Measurements from ENCODE around the gene SHISA4.

SHISA4 gene

DNA sequence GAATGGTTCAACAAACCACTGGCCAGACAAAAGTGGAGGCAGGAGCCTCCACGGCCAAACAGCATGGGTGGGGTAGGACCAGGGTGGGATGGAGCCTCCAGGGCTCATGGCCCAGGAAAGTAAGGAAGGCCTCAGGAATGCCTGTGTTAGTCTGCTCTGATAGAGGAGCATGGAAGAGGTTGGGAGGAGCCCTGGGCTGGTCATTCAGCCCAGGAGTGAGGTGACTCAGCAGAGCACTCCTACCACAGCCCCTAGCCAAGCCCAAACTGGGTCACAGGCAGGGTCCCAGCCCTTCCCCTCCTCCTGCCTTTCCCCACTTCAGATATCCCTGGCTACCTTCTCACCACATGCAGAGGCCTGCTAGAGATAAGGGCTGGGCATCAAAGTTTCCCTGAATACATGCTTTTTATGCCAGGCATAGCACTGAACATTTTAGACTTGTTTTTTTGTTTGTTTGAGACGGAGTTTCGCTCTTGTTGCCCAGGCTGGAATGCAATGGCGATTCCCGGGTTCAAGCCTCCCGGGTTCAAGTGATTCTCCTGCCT lies 3.1 kb upstream of the SHISA4 start:
- H3K27me3 ChIP-seq (ENCODE audit: insufficient read depth, low read length), result peaks cover 30% of the 10 kb centered on the region

GRCh38 chr1:201886103-201886885 lies 2.4 kb upstream of the SHISA4 start:
- H3K27me3 ChIP-seq (ENCODE audit: insufficient read depth, low read length), result peaks cover 33% of the 10 kb centered on the region
- H3K36me3 ChIP-seq (ENCODE audit: insufficient read depth, low read length), result no peaks in the 10 kb centered on the region
- no peak overlapping the region for H2AFZ ChIP-seq (ENCODE audit: low read depth, low read length)
- H3K4me1 ChIP-seq (ENCODE audit: insufficient read depth, low read length), result peaks cover 12% of the 10 kb centered on the region
- no peaks in the 10 kb centered on the region for H3K9me3 ChIP-seq (ENCODE audit: low read length)
- H3K4me3 ChIP-seq (ENCODE audit: low read length), result no peak overlapping the region

More for the DNA sequence above, 3.1 kb upstream of the SHISA4 start:
- H2AFZ ChIP-seq (ENCODE audit: low read depth, low read length), result no peak overlapping the region
- H3K4me3 ChIP-seq (ENCODE audit: low read length), result no peak overlapping the region
- H3K9me3 ChIP-seq (ENCODE audit: low read length), result no peaks in the 10 kb centered on the region
- H3K36me3 ChIP-seq (ENCODE audit: insufficient read depth, low read length), result no peaks in the 10 kb centered on the region
- peaks cover 12% of the 10 kb centered on the region for H3K4me1 ChIP-seq (ENCODE audit: insufficient read depth, low read length)

DNA sequence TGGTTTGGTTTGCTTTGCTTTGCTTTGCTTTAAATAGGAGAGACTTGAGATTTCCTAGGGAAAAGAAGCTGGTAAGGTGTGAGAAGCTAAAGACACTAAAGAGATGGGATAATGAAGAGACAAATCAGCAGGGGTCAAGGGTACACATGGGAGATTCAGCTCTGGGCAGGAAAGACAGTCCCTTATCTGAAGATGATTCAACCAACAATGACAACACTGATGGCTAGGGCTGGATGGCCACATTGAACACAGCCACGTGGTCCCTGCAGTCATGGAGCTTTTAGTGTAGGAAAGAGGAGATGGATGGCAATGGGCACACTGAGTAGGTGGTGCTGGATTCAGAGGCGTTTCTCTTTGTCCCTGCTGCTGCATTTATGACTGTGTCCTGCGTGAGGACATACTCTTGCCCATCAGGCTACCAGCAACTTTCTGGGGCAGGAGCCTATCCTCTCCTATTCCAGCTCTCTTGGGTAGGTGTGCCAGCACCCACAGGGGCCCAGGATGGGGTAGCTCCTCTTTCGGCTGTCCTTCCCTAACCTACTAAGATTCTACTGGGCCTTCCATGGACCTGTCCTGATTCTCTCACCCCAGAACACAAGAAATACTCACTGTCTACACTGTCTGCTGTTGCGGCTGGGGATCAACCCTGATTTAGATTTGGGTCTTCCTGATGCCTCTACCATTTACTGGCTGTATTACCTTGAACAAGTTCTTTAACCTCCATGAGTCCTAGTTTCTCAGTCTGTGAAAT lies 1.4 kb upstream of the SHISA4 start:
- no peaks in the 10 kb centered on the region for H3K9me3 ChIP-seq (ENCODE audit: low read length)
- H3K4me1 ChIP-seq (ENCODE audit: insufficient read depth, low read length), result peaks cover 12% of the 10 kb centered on the region
- no peaks in the 10 kb centered on the region for H3K36me3 ChIP-seq (ENCODE audit: insufficient read depth, low read length)
- peaks cover 33% of the 10 kb centered on the region for H3K27me3 ChIP-seq (ENCODE audit: insufficient read depth, low read length)
- no peak overlapping the region for H2AFZ ChIP-seq (ENCODE audit: low read depth, low read length)
- no peak overlapping the region for H3K4me3 ChIP-seq (ENCODE audit: low read length)

DNA sequence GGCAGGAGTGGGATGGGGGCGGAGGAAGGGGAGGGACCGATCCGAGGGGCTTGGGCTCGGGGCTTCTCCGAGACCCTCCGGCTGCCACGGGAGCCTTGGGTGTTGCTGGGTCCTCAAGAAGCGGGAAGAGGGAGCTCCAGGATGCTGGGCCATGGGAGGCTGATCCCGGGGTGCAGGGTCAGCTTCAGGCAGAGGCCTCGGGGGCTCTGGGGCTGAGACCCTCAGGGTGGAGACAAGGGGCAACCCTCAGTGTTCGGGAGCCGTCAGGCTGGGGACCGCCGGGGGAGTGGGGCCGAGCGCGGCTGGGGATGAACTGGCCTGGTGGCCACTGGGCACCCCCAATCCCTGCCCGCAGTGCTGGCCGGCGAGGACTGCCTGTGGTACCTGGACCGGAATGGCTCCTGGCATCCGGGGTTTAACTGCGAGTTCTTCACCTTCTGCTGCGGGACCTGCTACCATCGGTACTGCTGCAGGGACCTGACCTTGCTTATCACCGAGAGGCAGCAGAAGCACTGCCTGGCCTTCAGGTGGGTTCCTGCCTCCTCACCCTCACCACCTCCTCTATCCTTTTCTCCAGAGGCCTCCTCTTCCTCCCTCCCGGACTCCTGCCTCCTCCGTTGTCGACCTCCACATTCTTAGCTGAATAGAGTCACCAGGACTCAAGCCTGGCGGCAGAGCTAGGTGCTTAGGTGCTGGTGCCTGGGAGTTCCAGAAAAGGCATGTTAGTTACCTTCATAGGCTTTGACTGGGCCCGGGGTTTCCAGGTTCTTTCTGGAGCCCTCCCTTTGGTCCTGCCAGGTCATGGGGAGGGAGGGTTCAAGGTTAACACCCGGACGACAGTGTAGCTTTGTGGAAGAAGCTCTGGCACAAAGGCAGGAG lies 631 bp downstream of the SHISA4 start:
- Histone ChIP-seq H2AFZ (ENCODE audit: low read depth, low read length) (peak overlapping the region; percentile 96), H3K9me3 (ENCODE audit: low read length) (no peaks in the 10 kb centered on the region), H3K4me3 (ENCODE audit: low read length) (peak overlapping the region; percentile 43), H3K27me3 (ENCODE audit: insufficient read depth, low read length) (peaks cover 33% of the 10 kb centered on the region), H3K36me3 (ENCODE audit: insufficient read depth, low read length) (no peaks in the 10 kb centered on the region), H3K4me1 (ENCODE audit: insufficient read depth, low read length) (peaks cover 12% of the 10 kb centered on the region)

DNA sequence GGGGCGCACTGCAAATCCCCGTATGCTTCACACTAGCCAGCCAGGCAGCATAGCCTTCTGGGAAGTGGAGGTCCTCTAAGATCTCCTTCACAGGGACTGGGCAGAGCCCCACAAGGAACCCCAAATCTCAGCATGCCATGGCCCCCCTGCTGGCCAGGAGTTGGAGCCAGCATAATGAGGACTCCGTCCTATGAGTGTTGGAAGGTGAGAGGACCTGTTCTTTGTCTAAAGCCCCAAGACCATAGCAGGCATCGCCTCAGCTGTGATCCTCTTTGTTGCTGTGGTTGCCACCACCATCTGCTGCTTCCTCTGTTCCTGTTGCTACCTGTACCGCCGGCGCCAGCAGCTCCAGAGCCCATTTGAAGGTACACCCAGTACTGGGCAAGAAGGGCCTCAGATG lies 1.5 kb downstream of the SHISA4 start:
- H2AFZ ChIP-seq (ENCODE audit: low read depth, low read length), result no peak overlapping the region
- no peaks in the 10 kb centered on the region for H3K9me3 ChIP-seq (ENCODE audit: low read length)
- peaks cover 12% of the 10 kb centered on the region for H3K4me1 ChIP-seq (ENCODE audit: insufficient read depth, low read length)
- no peak overlapping the region for H3K4me3 ChIP-seq (ENCODE audit: low read length)
- H3K27me3 ChIP-seq (ENCODE audit: insufficient read depth, low read length), result peaks cover 36% of the 10 kb centered on the region
- H3K36me3 ChIP-seq (ENCODE audit: insufficient read depth, low read length), result no peaks in the 10 kb centered on the region

GRCh38 chr1:201890806-201891450 lies 2.2 kb downstream of the SHISA4 start:
- Histone ChIP-seq H2AFZ (ENCODE audit: low read depth, low read length) (no peak overlapping the region), H3K27me3 (ENCODE audit: insufficient read depth, low read length) (peaks cover 36% of the 10 kb centered on the region), H3K4me1 (ENCODE audit: insufficient read depth, low read length) (peaks cover 12% of the 10 kb centered on the region), H3K4me3 (ENCODE audit: low read length) (no peak overlapping the region), H3K9me3 (ENCODE audit: low read length) (no peaks in the 10 kb centered on the region), H3K36me3 (ENCODE audit: insufficient read depth, low read length) (no peaks in the 10 kb centered on the region)

GRCh38 chr1:201891451-201892045 lies 2.9 kb downstream of the SHISA4 start:
- Histone ChIP-seq H2AFZ (ENCODE audit: low read depth, low read length) (no peak overlapping the region), H3K9me3 (ENCODE audit: low read length) (no peaks in the 10 kb centered on the region), H3K27me3 (ENCODE audit: insufficient read depth, low read length) (peaks cover 36% of the 10 kb centered on the region), H3K4me3 (ENCODE audit: low read length) (no peak overlapping the region), H3K4me1 (ENCODE audit: insufficient read depth, low read length) (peaks cover 12% of the 10 kb centered on the region), H3K36me3 (ENCODE audit: insufficient read depth, low read length) (no peaks in the 10 kb centered on the region)

- peaks cover 12% of the 10 kb centered on the region for H3K4me1 ChIP-seq (ENCODE audit: insufficient read depth, low read length)
Observed at GRCh38 chr1:201892211-201892610, 3.5 kb downstream of the SHISA4 start.

GRCh38 chr1:201893431-201893830 lies 4.7 kb downstream of the SHISA4 start:
- peaks cover 9% of the 10 kb centered on the region for H3K4me1 ChIP-seq (ENCODE audit: insufficient read depth, low read length)
- H3K9me3 ChIP-seq (ENCODE audit: low read length), result no peaks in the 10 kb centered on the region
- no peak overlapping the region for H2AFZ ChIP-seq (ENCODE audit: low read depth, low read length)
- peaks cover 26% of the 10 kb centered on the region for H3K27me3 ChIP-seq (ENCODE audit: insufficient read depth, low read length)
- H3K36me3 ChIP-seq (ENCODE audit: insufficient read depth, low read length), result no peaks in the 10 kb centered on the region
- H3K4me3 ChIP-seq (ENCODE audit: low read length), result no peak overlapping the region

More at GRCh38 chr1:201892211-201892610, 3.5 kb downstream of the SHISA4 start:
- H2AFZ ChIP-seq (ENCODE audit: low read depth, low read length), result no peak overlapping the region
- no peaks in the 10 kb centered on the region for H3K9me3 ChIP-seq (ENCODE audit: low read length)
- no peaks in the 10 kb centered on the region for H3K36me3 ChIP-seq (ENCODE audit: insufficient read depth, low read length)
- no peak overlapping the region for H3K4me3 ChIP-seq (ENCODE audit: low read length)
- H3K27me3 ChIP-seq (ENCODE audit: insufficient read depth, low read length), result peaks cover 36% of the 10 kb centered on the region

GRCh38 chr1:201894343-201895119 lies 5.8 kb downstream of the SHISA4 start:
- Histone ChIP-seq H3K4me1 (ENCODE audit: insufficient read depth, low read length) (peaks cover under 1% of the 10 kb centered on the region), H3K36me3 (ENCODE audit: insufficient read depth, low read length) (no peaks in the 10 kb centered on the region), H3K27me3 (ENCODE audit: insufficient read depth, low read length) (peaks cover 16% of the 10 kb centered on the region), H2AFZ (ENCODE audit: low read depth, low read length) (no peak overlapping the region), H3K4me3 (ENCODE audit: low read length) (no peak overlapping the region), H3K9me3 (ENCODE audit: low read length) (no peaks in the 10 kb centered on the region)

DNA sequence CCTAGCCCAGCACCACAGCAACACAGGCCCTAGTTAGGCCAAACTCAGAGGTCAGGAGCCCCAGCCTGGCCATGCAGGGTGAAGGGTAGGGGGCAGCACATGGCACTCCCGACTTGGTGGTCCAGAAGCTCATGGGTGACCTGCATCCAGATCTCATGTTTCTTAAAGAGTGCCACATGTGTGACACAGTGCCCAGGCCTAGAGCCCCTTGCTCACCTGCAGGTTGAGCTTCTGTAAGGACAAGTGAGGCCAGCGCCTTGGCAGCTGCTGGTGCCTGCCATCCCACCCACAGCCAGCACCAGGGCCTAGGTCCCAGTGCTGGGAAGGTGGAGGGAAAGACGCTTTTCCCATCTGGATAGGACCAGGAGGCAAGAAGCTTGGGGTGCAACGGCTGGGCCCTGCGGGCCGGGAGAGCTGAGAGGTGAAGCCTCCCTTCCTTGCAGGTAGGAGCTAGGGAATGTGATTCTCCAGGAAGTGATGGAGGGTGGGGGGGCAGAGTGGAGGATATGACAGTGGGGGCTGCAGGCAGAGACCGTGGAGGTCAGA lies 6.5 kb downstream of the SHISA4 start:
- Histone ChIP-seq H3K4me1 (ENCODE audit: insufficient read depth, low read length) (no peaks in the 10 kb centered on the region), H3K27me3 (ENCODE audit: insufficient read depth, low read length) (peaks cover 11% of the 10 kb centered on the region), H3K9me3 (ENCODE audit: low read length) (no peaks in the 10 kb centered on the region), H3K4me3 (ENCODE audit: low read length) (no peak overlapping the region), H2AFZ (ENCODE audit: low read depth, low read length) (no peak overlapping the region), H3K36me3 (ENCODE audit: insufficient read depth, low read length) (no peaks in the 10 kb centered on the region)

Data from neuron (in vitro differentiated cells).